ENCODE data around the gene TMA7B.
"Not testable (repeated sequence)": the region's sequence is repeated elsewhere in the genome, so short reads cannot be mapped to it uniquely, and the experiment has no call there.

Gene TMA7B

GRCh38 chr22:39949964-39950737 is 10.0 kb upstream of the TMA7B start:
- in situ Hi-C loops (cut with MboI; ENCODE audit: low sequenced_read_pairs, unreplicated experiment) = loop anchor here (10.0 kb wide), 1 partner anchor 415 kb away; the partner anchor contains the start of gene RPS19BP1
- no peak for DNase-seq (ENCODE audit: low spot score)
- no peak for TF ChIP-seq CTCF (IDR thresholded peaks at IDR 0.05; ENCODE audit: borderline replicate concordance, control extremely low read depth, extremely low read depth, insufficient read depth, missing control alignments)

DNA sequence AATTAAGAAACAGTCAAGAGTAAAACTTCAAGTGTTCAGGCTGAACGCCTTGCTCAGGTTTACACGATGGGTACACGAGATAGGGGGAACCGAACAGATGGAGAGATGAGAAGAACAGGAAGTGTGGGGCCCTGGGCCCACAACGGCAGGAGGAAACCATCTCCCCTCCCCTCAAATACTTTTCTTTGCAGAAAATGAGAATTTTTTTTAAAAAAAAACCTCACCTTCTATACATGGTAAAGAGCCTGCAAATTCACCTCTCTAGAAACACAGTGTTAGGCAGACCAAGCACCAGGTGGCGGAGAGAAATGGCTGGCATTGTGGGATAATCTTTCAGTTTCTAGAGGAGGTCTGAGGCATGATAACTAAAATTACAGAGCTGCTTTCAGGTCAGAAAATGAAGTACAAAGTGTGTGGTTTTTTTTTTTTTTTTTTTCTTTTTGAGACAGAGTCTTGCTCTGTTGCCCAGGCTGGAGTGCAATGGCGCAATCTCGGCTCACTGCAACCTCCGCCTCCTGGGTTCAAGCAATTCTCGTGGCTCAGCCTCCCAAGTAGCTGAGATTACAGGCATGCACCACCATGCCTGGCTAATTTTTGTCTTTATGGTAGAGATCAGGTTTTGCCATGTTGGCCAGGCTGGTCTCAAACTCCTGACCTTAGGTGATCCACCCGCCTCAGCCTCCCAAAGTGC is 8.4 kb upstream of the TMA7B start:
- in situ Hi-C loops (cut with MboI; ENCODE audit: low sequenced_read_pairs, unreplicated experiment) = not testable (repeated sequence)

DNA sequence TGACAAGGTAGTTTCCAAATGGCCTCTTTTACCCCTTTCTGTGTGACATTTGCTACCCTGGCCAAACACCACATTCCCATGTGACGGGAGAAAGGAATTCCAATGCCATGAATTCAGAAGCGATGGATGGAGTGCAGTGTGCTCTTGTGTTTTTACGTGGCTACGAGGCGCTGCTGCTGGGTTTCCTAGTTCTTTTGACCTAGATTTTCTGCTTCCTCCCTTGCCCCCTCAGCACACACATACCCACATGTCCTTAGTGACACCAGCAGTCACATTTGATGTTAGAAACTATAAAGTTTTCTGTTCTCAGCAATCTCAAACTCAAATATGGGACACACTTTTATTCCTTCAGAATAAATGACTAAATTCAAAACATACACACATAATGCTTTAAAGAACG is 7.8 kb upstream of the TMA7B start:
- no peak for DNase-seq (ENCODE audit: low spot score)
- no peak for TF ChIP-seq CTCF (IDR thresholded peaks at IDR 0.05; ENCODE audit: borderline replicate concordance, control extremely low read depth, extremely low read depth, insufficient read depth, missing control alignments)
- in situ Hi-C loops (cut with MboI; ENCODE audit: low sequenced_read_pairs, unreplicated experiment) = no loop called here

More for the DNA sequence above, 8.4 kb upstream of the TMA7B start:
- not testable (repeated sequence) for DNase-seq (ENCODE audit: low spot score)

DNA sequence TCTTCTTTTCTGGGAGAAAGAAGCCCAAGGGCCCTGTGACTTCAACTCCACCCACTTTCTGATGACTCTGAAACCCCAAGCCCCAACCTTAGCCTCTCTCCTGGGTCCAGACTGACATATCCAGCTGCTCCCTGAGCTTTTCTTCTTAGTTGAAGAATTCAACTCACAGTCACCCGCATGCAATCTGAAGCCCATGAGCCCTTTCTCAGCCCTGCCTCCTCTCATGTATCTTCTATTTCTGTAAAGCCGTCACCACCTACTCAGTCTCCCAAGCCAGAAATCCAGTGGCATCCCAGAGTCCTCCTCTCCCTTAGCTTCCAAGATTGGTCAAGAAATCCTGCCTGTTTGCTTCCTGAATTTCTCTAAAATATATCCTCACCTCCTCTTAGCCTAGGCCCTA is 7.1 kb upstream of the TMA7B start:
- in situ Hi-C loops (cut with MboI; ENCODE audit: low sequenced_read_pairs, unreplicated experiment) = no loop called here
- DNase-seq (ENCODE audit: low spot score) = no peak
- TF ChIP-seq CTCF (IDR thresholded peaks at IDR 0.05; ENCODE audit: borderline replicate concordance, control extremely low read depth, extremely low read depth, insufficient read depth, missing control alignments) = no peak

DNA sequence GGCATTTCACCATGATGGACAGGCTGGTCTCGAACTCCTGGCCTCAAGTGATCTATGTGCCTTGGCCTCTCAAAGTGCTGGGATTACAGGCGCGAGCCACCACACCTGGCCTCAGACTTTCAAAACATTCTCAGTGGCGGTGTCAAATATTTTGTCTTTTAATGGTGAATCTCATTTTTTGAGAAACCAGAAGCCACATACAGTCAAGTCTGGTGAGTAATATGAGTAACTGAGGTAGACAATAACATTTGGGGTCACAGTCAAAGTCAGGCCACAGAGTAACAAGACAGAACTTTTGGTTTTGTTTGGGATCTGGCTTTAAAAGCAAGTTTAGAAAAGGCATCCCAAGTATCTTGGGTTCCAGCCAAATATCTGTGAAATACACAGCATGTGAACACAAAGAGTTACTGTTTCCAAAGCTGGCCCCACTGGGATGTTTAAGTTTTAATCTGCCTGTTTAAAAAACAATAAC is 5.6 kb upstream of the TMA7B start:
- in situ Hi-C loops (cut with MboI; ENCODE audit: low sequenced_read_pairs, unreplicated experiment) = no loop called here
- no peak for TF ChIP-seq CTCF (IDR thresholded peaks at IDR 0.05; ENCODE audit: borderline replicate concordance, control extremely low read depth, extremely low read depth, insufficient read depth, missing control alignments)

DNA sequence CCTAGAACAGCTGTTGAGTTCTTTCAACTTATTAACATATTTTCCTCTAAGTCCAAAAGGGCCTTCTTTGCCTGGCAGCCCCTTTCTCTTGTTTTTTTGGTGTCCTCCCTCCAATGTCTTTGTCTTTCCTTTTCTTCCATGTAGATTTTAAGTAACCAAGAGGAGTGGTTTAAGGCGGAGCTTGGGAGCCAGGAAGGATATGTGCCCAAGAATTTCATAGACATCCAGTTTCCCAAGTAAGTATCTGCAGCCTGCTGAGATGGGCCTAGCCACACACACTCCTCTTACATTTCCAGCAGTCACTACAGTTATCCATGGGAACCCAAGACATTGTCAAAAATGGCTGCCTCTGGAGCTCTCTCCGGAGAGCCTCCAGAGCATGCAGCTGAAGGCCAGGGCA is 4.5 kb upstream of the TMA7B start:
- in situ Hi-C loops (cut with MboI; ENCODE audit: low sequenced_read_pairs, unreplicated experiment) = no loop called here
- DNase-seq (ENCODE audit: low spot score) = no peak
- TF ChIP-seq CTCF (IDR thresholded peaks at IDR 0.05; ENCODE audit: borderline replicate concordance, control extremely low read depth, extremely low read depth, insufficient read depth, missing control alignments) = no peak

More for the DNA sequence above, 5.6 kb upstream of the TMA7B start:
- no peak for DNase-seq (ENCODE audit: low spot score)
